ENCODE measurements around the gene TPR.

TPR gene

GRCh38 chr1:186301448-186301847, 73.6 kb downstream of the TPR start:
- Histone ChIP-seq H3K36me3 (replicated peaks; ENCODE audit: low read depth, low read length) (no peaks in the 10 kb centered on the region), H4K20me1 (ENCODE audit: insufficient read depth, low read length) (no peaks in the 10 kb centered on the region), H3K4me1 (ENCODE audit: low read length) (no peaks in the 10 kb centered on the region), H3K4me2 (ENCODE audit: low read length) (no peak overlapping the region), H3K9me3 (ENCODE audit: insufficient read depth, low read length) (no peaks in the 10 kb centered on the region), H3K79me2 (ENCODE audit: low read length) (no peaks in the 10 kb centered on the region), H3K4me3 (ENCODE audit: low read length) (no peak overlapping the region), H3K27ac (ENCODE audit: low read length) (no peak overlapping the region), H3K9ac (ENCODE audit: low read length) (no peak overlapping the region), H2AFZ (ENCODE audit: low read depth, low read length) (no peak overlapping the region), H3K27me3 (ENCODE audit: low read depth, low read length) (no peaks in the 10 kb centered on the region)
- TF ChIP-seq, protein P1, sequence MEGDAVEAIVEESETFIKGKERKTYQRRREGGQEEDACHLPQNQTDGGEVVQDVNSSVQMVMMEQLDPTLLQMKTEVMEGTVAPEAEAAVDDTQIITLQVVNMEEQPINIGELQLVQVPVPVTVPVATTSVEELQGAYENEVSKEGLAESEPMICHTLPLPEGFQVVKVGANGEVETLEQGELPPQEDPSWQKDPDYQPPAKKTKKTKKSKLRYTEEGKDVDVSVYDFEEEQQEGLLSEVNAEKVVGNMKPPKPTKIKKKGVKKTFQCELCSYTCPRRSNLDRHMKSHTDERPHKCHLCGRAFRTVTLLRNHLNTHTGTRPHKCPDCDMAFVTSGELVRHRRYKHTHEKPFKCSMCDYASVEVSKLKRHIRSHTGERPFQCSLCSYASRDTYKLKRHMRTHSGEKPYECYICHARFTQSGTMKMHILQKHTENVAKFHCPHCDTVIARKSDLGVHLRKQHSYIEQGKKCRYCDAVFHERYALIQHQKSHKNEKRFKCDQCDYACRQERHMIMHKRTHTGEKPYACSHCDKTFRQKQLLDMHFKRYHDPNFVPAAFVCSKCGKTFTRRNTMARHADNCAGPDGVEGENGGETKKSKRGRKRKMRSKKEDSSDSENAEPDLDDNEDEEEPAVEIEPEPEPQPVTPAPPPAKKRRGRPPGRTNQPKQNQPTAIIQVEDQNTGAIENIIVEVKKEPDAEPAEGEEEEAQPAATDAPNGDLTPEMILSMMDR (IDR thresholded peaks at IDR 0.05; ENCODE audit: low read depth, low read length): no peak
- TF ChIP-seq EZH2phosphoT487 (IDR thresholded peaks at IDR 0.05; ENCODE audit: low read depth): no peak

DNA sequence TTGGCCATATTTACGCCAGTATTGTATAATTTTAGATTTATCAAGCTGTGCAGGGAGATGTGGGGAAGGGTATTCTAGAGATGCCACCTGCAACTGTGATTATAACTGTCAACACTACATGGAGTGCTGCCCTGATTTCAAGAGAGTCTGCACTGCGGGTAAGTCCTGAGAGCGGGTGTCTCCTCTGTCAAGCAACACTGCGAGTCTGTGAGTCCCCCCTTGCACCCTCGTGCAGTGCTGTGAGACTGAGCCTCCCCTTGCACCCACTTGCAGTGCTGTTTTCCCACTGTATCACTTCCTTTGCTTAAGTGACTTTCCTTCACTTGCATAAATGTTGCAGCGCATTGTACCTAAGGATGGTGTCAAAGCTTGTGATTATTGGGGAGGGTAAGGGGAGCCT, 75.0 kb downstream of the TPR start:
- Histone ChIP-seq H3K36me3 (replicated peaks; ENCODE audit: low read depth, low read length) (no peaks in the 10 kb centered on the region), H3K9ac (ENCODE audit: low read length) (no peak overlapping the region), H4K20me1 (ENCODE audit: insufficient read depth, low read length) (no peaks in the 10 kb centered on the region), H3K4me2 (ENCODE audit: low read length) (no peak overlapping the region), H3K27me3 (ENCODE audit: low read depth, low read length) (no peaks in the 10 kb centered on the region), H2AFZ (ENCODE audit: low read depth, low read length) (no peak overlapping the region), H3K27ac (ENCODE audit: low read length) (no peak overlapping the region), H3K4me3 (ENCODE audit: low read length) (no peak overlapping the region), H3K79me2 (ENCODE audit: low read length) (no peaks in the 10 kb centered on the region), H3K4me1 (ENCODE audit: low read length) (no peaks in the 10 kb centered on the region), H3K9me3 (ENCODE audit: insufficient read depth, low read length) (no peaks in the 10 kb centered on the region)
- TF ChIP-seq, protein P1 (IDR thresholded peaks at IDR 0.05; ENCODE audit: low read depth, low read length): no peak
- no peak for TF ChIP-seq EZH2phosphoT487 (IDR thresholded peaks at IDR 0.05; ENCODE audit: low read depth)

DNA sequence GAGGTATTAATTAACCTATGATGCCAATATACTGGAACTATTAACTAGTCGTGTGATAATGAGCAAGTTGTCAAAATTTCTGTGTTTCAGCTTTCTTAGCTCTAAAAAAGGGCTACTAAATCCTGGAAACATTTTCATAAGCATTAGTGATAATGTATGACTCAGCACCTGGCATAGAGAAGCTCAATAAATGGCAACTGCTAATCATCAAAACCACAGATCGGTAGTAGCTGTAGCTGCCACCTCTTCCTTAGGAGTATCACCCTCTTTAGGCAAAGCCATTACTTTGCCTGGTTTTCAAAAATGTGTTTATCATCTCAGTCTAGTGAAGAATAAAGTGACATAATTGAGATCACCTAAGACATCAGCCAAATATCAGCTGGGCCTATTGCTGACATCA, 75.5 kb downstream of the TPR start:
- Histone ChIP-seq H3K36me3 (replicated peaks; ENCODE audit: low read depth, low read length) (no peaks in the 10 kb centered on the region), H2AFZ (ENCODE audit: low read depth, low read length) (no peak overlapping the region), H3K27me3 (ENCODE audit: low read depth, low read length) (no peaks in the 10 kb centered on the region), H3K4me3 (ENCODE audit: low read length) (no peak overlapping the region), H3K9me3 (ENCODE audit: insufficient read depth, low read length) (no peaks in the 10 kb centered on the region), H4K20me1 (ENCODE audit: insufficient read depth, low read length) (no peaks in the 10 kb centered on the region), H3K79me2 (ENCODE audit: low read length) (no peaks in the 10 kb centered on the region), H3K27ac (ENCODE audit: low read length) (no peak overlapping the region), H3K4me1 (ENCODE audit: low read length) (no peaks in the 10 kb centered on the region), H3K4me2 (ENCODE audit: low read length) (no peak overlapping the region), H3K9ac (ENCODE audit: low read length) (no peak overlapping the region)
- TF ChIP-seq, protein P1 (IDR thresholded peaks at IDR 0.05; ENCODE audit: low read depth, low read length): no peak

DNA sequence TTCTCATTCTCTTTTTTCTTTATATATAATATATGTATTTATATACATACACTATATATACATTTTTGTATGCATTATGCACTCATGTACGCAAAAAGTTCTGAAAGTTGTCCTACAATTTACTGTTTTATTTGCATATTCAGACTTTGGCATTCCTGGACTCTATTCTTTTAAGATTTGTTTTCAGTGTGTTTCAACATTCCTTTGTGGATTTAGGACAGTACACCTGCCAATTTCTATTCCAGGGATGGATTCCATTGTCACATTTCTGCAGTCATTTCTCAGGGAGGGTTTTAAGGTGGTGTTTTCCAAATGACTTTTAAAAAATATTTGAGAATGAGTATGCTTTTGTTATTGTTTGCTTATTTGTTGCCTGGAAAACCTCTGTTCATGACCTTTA, 76.2 kb downstream of the TPR start:
- no peaks in the 10 kb centered on the region for H3K9me3 ChIP-seq (ENCODE audit: insufficient read depth, low read length)
- H3K27me3 ChIP-seq (ENCODE audit: low read depth, low read length): no peaks in the 10 kb centered on the region
- H3K79me2 ChIP-seq (ENCODE audit: low read length): no peaks in the 10 kb centered on the region
- no peak overlapping the region for H3K9ac ChIP-seq (ENCODE audit: low read length)
- no peak overlapping the region for H3K4me3 ChIP-seq (ENCODE audit: low read length)
- H2AFZ ChIP-seq (ENCODE audit: low read depth, low read length): no peak overlapping the region
- TF ChIP-seq, protein P1 (IDR thresholded peaks at IDR 0.05; ENCODE audit: low read depth, low read length): no peak
- no peak for TF ChIP-seq EZH2phosphoT487 (IDR thresholded peaks at IDR 0.05; ENCODE audit: low read depth)
- H3K27ac ChIP-seq (ENCODE audit: low read length): no peak overlapping the region
- no peaks in the 10 kb centered on the region for H3K4me1 ChIP-seq (ENCODE audit: low read length)
- no peaks in the 10 kb centered on the region for H4K20me1 ChIP-seq (ENCODE audit: insufficient read depth, low read length)
- H3K36me3 ChIP-seq (replicated peaks; ENCODE audit: low read depth, low read length): no peaks in the 10 kb centered on the region
- no peak overlapping the region for H3K4me2 ChIP-seq (ENCODE audit: low read length)
